Caco-2 (cell line): Measurements from ENCODE around the gene MCMBP. TPM values are rescaled to one million over a fixed set of nuclear protein-coding genes. Genes with fewer than 3 reads are reported as not detected.

Experiments used
- BruUV-seq: library from RNA; stranded (reverse); fragments of 400-500 nt; replicated peaks from 2 replicates; lab custom pipeline; 2021; lab: Mats Ljungman, UMichigan
- CTCF ChIA-PET: fragments of 300-600 bp; sonication (Branson Sonifier 250); formaldehyde crosslinking; loops from one replicate; lab custom pipeline; 2022; ENCODE audit warnings: antibody characterized with exemption; lab: Charles Lee
- POLR2A ChIA-PET: fragments of 300-600 bp; sonication (Branson Sonifier 250); formaldehyde crosslinking; loops from one replicate; lab custom pipeline; 2022; ENCODE audit warnings: antibody characterized with exemption; lab: Charles Lee
- DNase-seq, 2 experiments: peaks; one replicate each; pipeline versions ENCODE4 v3.0.0 to v3.0.0-alpha.2; 2020 to 2022
- H3K27me3 ChIP-seq: replicated peaks from 2 replicates; pipeline ENCODE4 v1.6.0; 2011; ENCODE audit warnings: low read length; ENCODE audit not compliant: control insufficient read depth, insufficient read depth
- H3K36me3 ChIP-seq: 2 replicates; pipeline ENCODE4 v1.5.1; 2011; ENCODE audit warnings: low read length; ENCODE audit not compliant: control insufficient read depth, insufficient read depth
- H3K4me1 ChIP-seq: fragments of 250-450 bp; sonication (Bioruptor Pico); 2 replicates; pipeline ENCODE4 v1.5.1; 2020; ENCODE audit warnings: mild to moderate bottlenecking
- H3K4me3 ChIP-seq: 2 replicates; pipeline ENCODE4 v1.5.1; 2011; ENCODE audit warnings: low read depth, mild to moderate bottlenecking, control low read depth, low read length
- H3K9me3 ChIP-seq: fragments of 250-450 bp; sonication (Bioruptor Pico); 2 replicates; pipeline ENCODE4 v1.5.1; 2020; ENCODE audit warnings: mild to moderate bottlenecking, moderate library complexity
- H3K27ac Mint-ChIP-seq: one replicate; pipeline ENCODE4 v1.8.0; 2022; ENCODE audit warnings: mixed read lengths; ENCODE audit not compliant: unreplicated experiment
- H3K27me3 Mint-ChIP-seq: one replicate; pipeline ENCODE4 v1.8.0; 2022; ENCODE audit warnings: mixed read lengths; ENCODE audit not compliant: insufficient read depth, unreplicated experiment
- H3K36me3 Mint-ChIP-seq: one replicate; pipeline ENCODE4 v1.8.0; 2022; ENCODE audit warnings: mild to moderate bottlenecking, mixed read lengths; ENCODE audit not compliant: insufficient read depth, unreplicated experiment
- H3K4me1 Mint-ChIP-seq: one replicate; pipeline ENCODE4 v1.8.0; 2022; ENCODE audit warnings: low read depth, mixed read lengths; ENCODE audit not compliant: unreplicated experiment
- H3K4me3 Mint-ChIP-seq: one replicate; pipeline ENCODE4 v1.8.0; 2022; ENCODE audit warnings: mild to moderate bottlenecking, moderate library complexity, mixed read lengths; ENCODE audit not compliant: unreplicated experiment
- H3K9me3 Mint-ChIP-seq: one replicate; pipeline ENCODE4 v1.8.0; 2022; ENCODE audit warnings: mixed read lengths; ENCODE audit not compliant: unreplicated experiment
- intact Hi-C: fragments of 100-400 bp; cut with micrococcal nuclease; formaldehyde crosslinking; loops from one replicate; pipeline ENCODE4 v1.10.0; 2022; ENCODE audit not compliant: unreplicated experiment
- total RNA-seq: library from RNA; stranded (reverse); gene quantifications from 2 replicates; pipeline ENCODE4 v1.2.3, GENCODE V29; 2022
- TF ChIP-seq, protein P1 (sequence below), 2 experiments: fragments of 200-600 bp in 1 of 2; IDR thresholded peaks; 1 replicate in 1 of 2; 2 replicates in 1 of 2; pipeline versions ENCODE4 v1.5.1 to v1.8.0; 2011 to 2022; ENCODE audit warnings: antibody characterized with exemption in 1 of 2, control low read depth in 1 of 2, inconsistent platforms in 1 of 2, low read depth in 1 of 2, low read length in 1 of 2, mild to moderate bottlenecking in 1 of 2, moderate library complexity in 1 of 2; ENCODE audit not compliant: insufficient read depth in 1 of 2, severe bottlenecking in 1 of 2, unreplicated experiment in 1 of 2

Gene MCMBP
- total RNA-seq, 1 experiment from 2014 or later: 88.4 TPM

DNA sequence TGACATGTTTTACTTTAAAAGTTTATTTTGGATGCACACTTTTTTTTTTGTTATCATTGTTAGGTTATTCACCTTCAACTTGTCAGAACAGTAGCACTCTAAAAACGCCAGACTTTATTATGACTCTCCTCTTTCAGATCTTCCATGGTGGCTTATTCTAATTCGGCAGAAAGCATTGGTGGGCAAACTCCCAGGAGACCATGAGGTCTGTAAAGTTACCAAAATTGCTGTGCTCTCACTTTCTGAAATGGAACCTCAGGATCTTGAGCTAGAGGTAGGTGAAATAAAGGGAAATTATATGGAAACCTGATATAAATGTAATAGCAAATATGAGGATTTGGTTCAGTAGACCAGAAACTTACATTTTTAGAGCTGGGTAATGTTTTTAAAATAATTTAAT, 91.1 kb downstream of the MCMBP start:
- H3K4me3 ChIP-seq: no peak overlapping the region
- CTCF ChIA-PET: no interaction called here
- TF ChIP-seq, protein P1, sequence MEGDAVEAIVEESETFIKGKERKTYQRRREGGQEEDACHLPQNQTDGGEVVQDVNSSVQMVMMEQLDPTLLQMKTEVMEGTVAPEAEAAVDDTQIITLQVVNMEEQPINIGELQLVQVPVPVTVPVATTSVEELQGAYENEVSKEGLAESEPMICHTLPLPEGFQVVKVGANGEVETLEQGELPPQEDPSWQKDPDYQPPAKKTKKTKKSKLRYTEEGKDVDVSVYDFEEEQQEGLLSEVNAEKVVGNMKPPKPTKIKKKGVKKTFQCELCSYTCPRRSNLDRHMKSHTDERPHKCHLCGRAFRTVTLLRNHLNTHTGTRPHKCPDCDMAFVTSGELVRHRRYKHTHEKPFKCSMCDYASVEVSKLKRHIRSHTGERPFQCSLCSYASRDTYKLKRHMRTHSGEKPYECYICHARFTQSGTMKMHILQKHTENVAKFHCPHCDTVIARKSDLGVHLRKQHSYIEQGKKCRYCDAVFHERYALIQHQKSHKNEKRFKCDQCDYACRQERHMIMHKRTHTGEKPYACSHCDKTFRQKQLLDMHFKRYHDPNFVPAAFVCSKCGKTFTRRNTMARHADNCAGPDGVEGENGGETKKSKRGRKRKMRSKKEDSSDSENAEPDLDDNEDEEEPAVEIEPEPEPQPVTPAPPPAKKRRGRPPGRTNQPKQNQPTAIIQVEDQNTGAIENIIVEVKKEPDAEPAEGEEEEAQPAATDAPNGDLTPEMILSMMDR (IDR thresholded peaks at IDR 0.05; ENCODE audit: insufficient read depth in 1 of 2, low read depth in 1 of 2, low read length in 1 of 2, severe bottlenecking in 1 of 2, unreplicated experiment in 1 of 2): no peak
- intact Hi-C loops: no loop called here
- peaks cover 23% of the 10 kb centered on the region for H3K4me1 ChIP-seq
- BruUV-seq: no TSS peak
- H3K4me3 Mint-ChIP-seq: no peak overlapping the region
- no peak for DNase-seq
- no peaks in the 10 kb centered on the region for H3K36me3 ChIP-seq
- no peak overlapping the region for H3K27ac Mint-ChIP-seq
- H3K36me3 Mint-ChIP-seq: no peaks in the 10 kb centered on the region
- H3K9me3 ChIP-seq: no peaks in the 10 kb centered on the region
- H3K4me1 Mint-ChIP-seq: peaks cover 29% of the 10 kb centered on the region
- no peaks in the 10 kb centered on the region for H3K27me3 Mint-ChIP-seq
- H3K27me3 ChIP-seq: no peaks in the 10 kb centered on the region
- H3K9me3 Mint-ChIP-seq: no peaks in the 10 kb centered on the region
- POLR2A ChIA-PET: no interaction called here

DNA sequence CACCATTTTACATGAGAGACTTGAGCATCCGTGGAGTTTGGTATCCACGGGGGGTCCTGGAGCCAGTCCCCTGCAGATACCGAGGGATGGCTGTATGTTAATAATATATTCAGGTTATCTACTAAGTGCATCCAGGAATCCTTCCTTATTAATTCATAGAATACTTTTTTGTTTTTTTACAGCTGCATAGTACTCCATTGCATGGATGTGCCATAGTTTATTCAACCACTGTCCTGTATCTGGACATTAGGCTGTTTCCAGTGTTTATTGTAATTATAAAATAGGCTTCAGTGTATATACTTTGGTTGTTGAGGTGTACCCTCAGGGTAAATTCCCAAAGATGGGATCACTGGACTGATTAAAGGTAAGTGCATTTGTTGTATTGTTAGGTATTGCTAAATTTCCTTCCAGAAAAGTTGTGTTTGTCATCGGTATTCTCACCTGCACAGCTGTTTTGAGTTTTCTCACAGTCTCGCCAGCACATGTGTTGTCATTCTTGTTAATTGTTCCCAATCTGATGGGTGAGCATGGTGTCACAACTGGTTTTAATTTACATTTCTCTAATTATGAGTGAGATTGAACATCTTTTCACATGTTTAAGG, 91.7 kb downstream of the MCMBP start:
- H3K9me3 ChIP-seq: no peaks in the 10 kb centered on the region
- BruUV-seq: no TSS peak
- no peaks in the 10 kb centered on the region for H3K36me3 Mint-ChIP-seq
- peaks cover 26% of the 10 kb centered on the region for H3K4me1 Mint-ChIP-seq
- TF ChIP-seq, protein P1 (IDR thresholded peaks at IDR 0.05; ENCODE audit: insufficient read depth in 1 of 2, low read depth in 1 of 2, low read length in 1 of 2, severe bottlenecking in 1 of 2, unreplicated experiment in 1 of 2): no peak
- peaks cover 20% of the 10 kb centered on the region for H3K4me1 ChIP-seq
- ChIA-PET CTCF (no interaction called here), POLR2A (no interaction called here)
- H3K9me3 Mint-ChIP-seq: no peaks in the 10 kb centered on the region
- H3K4me3 Mint-ChIP-seq: no peak overlapping the region
- H3K36me3 ChIP-seq: no peaks in the 10 kb centered on the region
- H3K27ac Mint-ChIP-seq: no peak overlapping the region
- no peak for DNase-seq
- no peaks in the 10 kb centered on the region for H3K27me3 Mint-ChIP-seq
- H3K4me3 ChIP-seq: no peak overlapping the region
- H3K27me3 ChIP-seq: no peaks in the 10 kb centered on the region
- intact Hi-C loops: no loop called here

Other genes with a start within 250 kb of the MCMBP start
- 30.7 and 31.6 TPM in 2 replicates for gene BAG3, start 221.5 kb downstream of the MCMBP start, total RNA-seq
- 26.4 and 26.9 TPM in 2 replicates for gene INPP5F, start 146.8 kb downstream of the MCMBP start, total RNA-seq
- gene SEC23IP, start 19.9 kb upstream of the MCMBP start, total RNA-seq: 108 and 116 TPM in 2 replicates